Measurements from ENCODE around the gene PREB.

GRCh38 chr2:27097341-27097740, 37.1 kb downstream of the PREB start:
- TF ChIP-seq, protein P1, sequence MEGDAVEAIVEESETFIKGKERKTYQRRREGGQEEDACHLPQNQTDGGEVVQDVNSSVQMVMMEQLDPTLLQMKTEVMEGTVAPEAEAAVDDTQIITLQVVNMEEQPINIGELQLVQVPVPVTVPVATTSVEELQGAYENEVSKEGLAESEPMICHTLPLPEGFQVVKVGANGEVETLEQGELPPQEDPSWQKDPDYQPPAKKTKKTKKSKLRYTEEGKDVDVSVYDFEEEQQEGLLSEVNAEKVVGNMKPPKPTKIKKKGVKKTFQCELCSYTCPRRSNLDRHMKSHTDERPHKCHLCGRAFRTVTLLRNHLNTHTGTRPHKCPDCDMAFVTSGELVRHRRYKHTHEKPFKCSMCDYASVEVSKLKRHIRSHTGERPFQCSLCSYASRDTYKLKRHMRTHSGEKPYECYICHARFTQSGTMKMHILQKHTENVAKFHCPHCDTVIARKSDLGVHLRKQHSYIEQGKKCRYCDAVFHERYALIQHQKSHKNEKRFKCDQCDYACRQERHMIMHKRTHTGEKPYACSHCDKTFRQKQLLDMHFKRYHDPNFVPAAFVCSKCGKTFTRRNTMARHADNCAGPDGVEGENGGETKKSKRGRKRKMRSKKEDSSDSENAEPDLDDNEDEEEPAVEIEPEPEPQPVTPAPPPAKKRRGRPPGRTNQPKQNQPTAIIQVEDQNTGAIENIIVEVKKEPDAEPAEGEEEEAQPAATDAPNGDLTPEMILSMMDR (IDR thresholded peaks at IDR 0.05; ENCODE audit: insufficient read depth, low read length, poor library complexity, severe bottlenecking) = no peak
- TF ChIP-seq EZH2phosphoT487 (conservative IDR thresholded peaks at IDR 0.05; ENCODE audit: low read length) = no peak
